GM19452 (cell line): ENCODE results near the gene RAD51D.
A peak's percentile ranks its signal among the peaks of the same experiment; 100 is the strongest.
"Not testable (repeated sequence)": the region's sequence is repeated elsewhere in the genome, so short reads cannot be mapped to it uniquely, and the experiment has no call there.

Experiments
- ATAC-seq: cut with Tn5 transposase; IDR thresholded peaks from one replicate; pipeline ENCODE4 v1.9.1; 2021; ENCODE audit not compliant: unreplicated experiment

Gene RAD51D

GRCh38 chr17:35142467-35142796, 22.8 kb upstream of the RAD51D start:
- ATAC-seq: no peak

- peak; percentile 93 for ATAC-seq
These were observed 22.2 kb upstream of the RAD51D start, which contains the start of gene NLE1 for GRCh38 chr17:35141681-35142466. TSS of gene NLE1 (minus strand) at chr17:35142303. CDS start at chr17:35142275, 28 bp downstream.

DNA sequence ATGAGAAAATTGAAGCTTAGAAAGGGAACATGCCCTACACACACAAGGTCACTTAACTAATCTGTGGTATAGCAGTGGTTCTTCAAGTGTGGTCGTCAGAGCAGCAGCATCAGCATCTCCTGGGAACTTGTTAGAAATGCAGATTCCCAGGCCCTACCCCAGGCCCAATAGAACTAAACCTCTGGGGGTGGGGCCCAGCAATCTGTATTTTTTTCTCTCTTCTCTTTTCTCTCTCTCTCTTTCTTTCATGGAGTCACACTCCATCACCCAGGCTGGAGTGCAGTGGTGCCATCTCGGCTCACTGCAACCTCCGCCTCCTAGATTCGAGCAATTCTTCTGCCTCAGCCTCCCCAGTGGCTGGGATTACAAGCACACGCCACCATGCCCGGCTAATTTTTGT, 18.6 kb upstream of the RAD51D start:
- ATAC-seq: no peak

GRCh38 chr17:35135322-35135721, 15.7 kb upstream of the RAD51D start:
- no peak for ATAC-seq

GRCh38 chr17:35132816-35133550, 13.3 kb upstream of the RAD51D start:
- ATAC-seq: no peak

DNA sequence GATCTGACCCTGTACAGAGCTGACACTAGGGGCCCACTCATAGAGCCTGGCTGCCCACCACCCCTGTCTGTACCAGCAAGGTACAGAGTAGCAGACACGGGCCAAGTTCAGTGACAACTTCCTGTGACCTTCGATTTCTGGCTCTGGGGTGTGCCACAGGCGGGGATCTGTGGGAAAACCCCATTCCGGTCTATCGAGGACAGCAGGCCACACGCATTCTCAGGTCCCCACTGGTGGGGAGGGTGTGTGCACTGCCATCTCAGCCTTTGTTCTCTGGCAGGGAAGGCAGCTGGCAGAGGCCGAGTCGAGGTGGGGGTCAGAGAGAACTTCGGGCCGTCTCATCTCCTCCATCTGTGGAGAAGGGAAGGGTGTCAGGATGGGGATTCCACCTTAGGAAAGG, 12.4 kb upstream of the RAD51D start:
- no peak for ATAC-seq

GRCh38 chr17:35130392-35130791, 10.7 kb upstream of the RAD51D start:
- no peak for ATAC-seq

DNA sequence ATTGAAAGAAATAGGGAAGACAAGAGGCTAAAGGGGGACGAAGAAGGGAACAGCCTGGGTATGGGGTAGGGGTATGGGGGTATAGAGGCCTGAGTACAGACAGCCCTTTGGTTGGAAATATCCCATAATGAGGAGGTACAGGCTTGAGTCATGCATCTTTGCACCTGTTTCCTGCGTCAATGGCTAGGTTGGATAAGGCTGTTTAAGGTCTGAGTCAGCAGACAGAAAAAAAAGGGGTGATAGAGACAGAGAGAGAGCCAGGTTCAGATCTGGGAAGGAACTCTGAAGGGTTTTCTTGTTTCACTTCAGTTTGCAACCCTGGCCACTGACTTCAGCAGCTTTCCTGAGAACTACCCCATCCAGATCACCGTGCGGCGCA, 10.3 kb upstream of the RAD51D start:
- ATAC-seq: no peak

- no peak for ATAC-seq
These were observed 9.7 kb upstream of the RAD51D start for GRCh38 chr17:35129154-35129972.

- ATAC-seq: no peak
These were observed 8.3 kb upstream of the RAD51D start for GRCh38 chr17:35127751-35128514.

DNA sequence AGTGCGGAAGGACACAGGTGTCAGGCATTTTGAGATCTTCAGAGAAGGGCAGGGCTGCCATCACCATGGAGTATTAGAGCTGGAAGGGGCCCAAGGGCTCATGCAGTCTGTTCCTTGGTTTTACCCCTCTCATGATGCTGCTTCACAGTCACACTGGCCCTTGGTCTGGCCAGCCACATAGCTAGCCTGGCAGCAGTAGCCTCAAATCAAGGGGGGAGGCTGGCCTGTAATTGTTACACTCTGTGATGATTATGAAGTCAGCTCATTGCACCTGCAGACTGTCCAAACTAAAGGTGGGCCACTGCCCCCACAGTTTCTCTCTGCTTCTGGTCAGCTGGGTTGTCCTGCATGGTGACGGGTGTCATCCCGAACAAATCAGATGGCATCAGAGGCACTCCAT, 1.7 kb upstream of the RAD51D start, which contains the start of gene FNDC8:
TSS of gene FNDC8 (plus strand) at position 301 of the 400 bp plus-strand sequence. CDS start at position 380, 79 bp downstream.
- ATAC-seq: no peak

- no peak for ATAC-seq
These were observed 1.7 kb downstream of the RAD51D start for GRCh38 chr17:35117984-35118383.

DNA sequence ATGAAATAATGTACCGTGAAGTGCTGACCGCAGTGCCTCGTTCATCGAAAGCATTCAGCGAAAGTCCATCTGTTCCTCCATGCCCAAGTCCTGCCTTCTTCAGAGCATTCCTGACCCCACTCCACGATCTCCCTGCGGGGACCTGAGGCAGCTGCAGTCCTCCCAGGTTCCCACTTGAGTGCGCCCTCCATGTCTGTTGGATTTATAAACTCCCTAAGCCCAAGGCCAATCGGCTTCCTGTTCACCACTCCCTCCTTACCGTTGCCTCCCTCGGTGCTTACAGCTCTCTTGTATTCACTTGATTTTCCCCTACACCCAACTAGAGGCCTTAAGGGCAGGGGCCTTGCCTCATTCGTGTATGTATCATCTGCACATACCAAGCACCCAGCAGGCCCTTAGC, 2.8 kb downstream of the RAD51D start:
- no peak for ATAC-seq

GRCh38 chr17:35110791-35111190, 8.9 kb downstream of the RAD51D start:
- ATAC-seq: not testable (repeated sequence)

DNA sequence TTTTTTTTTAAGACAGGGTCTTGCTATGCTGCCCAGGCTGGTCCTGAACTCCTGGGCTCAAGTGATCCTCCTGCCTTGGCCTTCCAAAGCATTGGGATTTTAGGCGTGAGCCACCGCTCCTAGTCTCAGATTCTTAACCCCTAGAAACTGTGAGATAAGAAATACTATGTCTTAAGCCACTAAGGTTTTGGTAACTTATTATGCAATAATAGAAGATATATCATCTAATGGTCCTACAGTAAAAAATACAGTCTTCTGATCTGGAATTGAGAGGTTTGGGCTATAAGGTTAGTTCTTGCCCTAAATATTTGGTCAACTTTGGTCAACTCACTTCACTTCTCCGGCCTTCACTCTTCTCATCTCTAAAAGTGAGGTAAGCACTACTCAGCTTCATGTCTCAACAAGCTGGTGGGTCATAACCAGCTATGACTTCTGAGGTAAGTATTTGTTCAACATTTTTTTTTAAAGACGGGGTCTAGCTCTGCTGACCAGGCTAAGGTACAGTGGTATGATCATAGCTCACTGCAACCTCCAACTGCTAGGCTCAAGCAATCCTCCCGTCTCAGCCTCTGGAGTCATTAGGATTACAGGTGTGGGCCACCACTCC, 14.7 kb downstream of the RAD51D start:
- no peak for ATAC-seq

DNA sequence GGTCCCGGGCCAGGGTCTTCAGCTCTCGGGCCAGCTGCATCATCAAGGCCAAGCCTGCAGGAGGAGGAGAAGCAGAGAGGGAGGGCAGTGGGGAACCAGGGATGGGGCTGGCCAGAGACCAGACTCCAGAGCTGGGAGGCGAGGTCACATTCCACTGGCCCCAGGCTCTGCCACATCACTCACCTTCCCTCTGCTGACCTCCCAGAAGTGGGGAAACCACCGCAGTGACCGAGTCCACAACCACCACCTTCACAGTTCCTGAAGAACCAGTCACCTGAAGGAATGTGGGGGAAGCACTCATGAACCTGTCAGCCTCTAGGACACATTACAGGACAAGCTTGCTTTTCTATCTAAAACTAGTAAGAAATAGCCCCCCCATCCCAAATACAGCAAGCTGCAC, 16.4 kb downstream of the RAD51D start:
- ATAC-seq: no peak

GRCh38 chr17:35101725-35102124, 17.9 kb downstream of the RAD51D start:
- ATAC-seq: no peak

DNA sequence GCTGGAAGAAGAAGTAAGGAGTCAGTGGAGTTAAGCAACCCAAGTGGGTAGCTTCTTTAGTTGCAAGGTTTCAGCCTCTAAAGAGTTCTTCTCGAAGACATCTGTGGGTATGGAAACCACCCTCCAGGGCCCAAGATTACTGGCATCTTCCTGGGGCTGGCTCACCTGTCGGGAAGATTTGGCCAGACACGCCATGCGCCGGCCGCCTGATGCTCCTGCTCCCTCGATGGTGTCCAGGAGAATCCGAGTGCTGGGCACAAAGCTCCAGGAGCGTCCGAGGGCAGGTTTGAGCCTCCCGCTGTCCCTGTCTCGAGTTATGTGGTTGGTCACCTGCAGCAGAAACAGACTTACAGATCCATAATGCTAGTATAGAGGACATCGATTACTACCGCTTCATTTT, 18.6 kb downstream of the RAD51D start:
- ATAC-seq: no peak

DNA sequence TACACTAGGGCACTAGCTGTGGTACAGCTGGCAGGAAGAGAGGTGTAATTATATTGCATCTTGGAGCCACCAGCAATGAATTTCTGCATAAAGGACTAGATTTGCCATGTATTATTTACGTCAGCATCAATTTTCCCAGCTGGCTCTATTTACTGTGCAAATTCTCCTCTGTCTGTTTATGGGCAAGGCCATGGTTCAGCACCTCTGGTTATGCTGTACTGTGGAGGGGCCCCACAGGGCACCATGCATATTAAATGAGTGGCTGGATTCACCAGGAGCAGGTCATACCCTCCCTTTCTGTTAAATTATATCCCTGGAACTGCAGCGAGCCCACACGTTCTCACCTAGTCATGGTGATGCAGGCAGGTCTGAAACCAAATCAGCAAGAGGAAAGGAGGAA, 19.8 kb downstream of the RAD51D start:
- no peak for ATAC-seq

- ATAC-seq: no peak
These were observed 21.9 kb downstream of the RAD51D start for GRCh38 chr17:35097776-35098175.
